IMR-90 (cell line): ENCODE data around the gene CALN1. TPM values are rescaled to one million over a fixed set of nuclear protein-coding genes. Genes with fewer than 3 reads are reported as not detected.
A peak's percentile ranks its signal among the peaks of the same experiment; 100 is the strongest.

Source experiments
- ATAC-seq: fragments of 200-7000 bp; cut with Tn5 transposase; 2 replicates; pipeline ENCODE4 v1.9.1; 2020; ENCODE audit warnings: low read depth, mild to moderate bottlenecking, moderate library complexity
- BruUV-seq: library from RNA; stranded (reverse); fragments of 400-500 nt; replicated peaks from 2 replicates; lab custom pipeline; 2021; lab: Mats Ljungman, UMichigan
- CTCF ChIA-PET: fragments of 300-600 bp; formaldehyde crosslinking; extraction: SDS; loops from one replicate; lab custom pipeline; 2021; ENCODE audit warnings: antibody characterized with exemption; lab: Yijun Ruan, JAX
- POLR2A ChIA-PET: fragments of 300-600 bp; sonication (Branson Sonifier 250); formaldehyde crosslinking; loops from one replicate; lab custom pipeline; 2022; ENCODE audit warnings: antibody characterized with exemption; ENCODE audit not compliant: unreplicated experiment; lab: Charles Lee
- DNase-seq: peaks from one replicate; pipeline ENCODE4 v3.0.0; 2013
- H2AFZ ChIP-seq: replicated peaks from 2 replicates; pipeline ENCODE3; 2013; ENCODE audit warnings: low read length, mild to moderate bottlenecking; ENCODE audit not compliant: poor library complexity
- H2AK5ac ChIP-seq: 2 replicates; pipeline ENCODE4 v1.6.1; 2013; ENCODE audit warnings: low read depth, low read length, inconsistent platforms
- H2AK9ac ChIP-seq: replicated peaks from 2 replicates; pipeline ENCODE3; 2013; ENCODE audit warnings: mild to moderate bottlenecking, low read depth, low read length, moderate library complexity; ENCODE audit not compliant: poor library complexity
- H2BK120ac ChIP-seq: 2 replicates; pipeline ENCODE4 v1.6.1; 2013; ENCODE audit warnings: low read depth, low read length, inconsistent platforms
- H2BK15ac ChIP-seq: 3 replicates; pipeline ENCODE4 v1.6.1; 2013; ENCODE audit warnings: low read depth, low read length, inconsistent platforms
- H2BK20ac ChIP-seq: 2 replicates; pipeline ENCODE4 v1.6.1; 2013; ENCODE audit warnings: low read depth, mild to moderate bottlenecking, inconsistent platforms, low read length, moderate library complexity
- H2BK5ac ChIP-seq: 2 replicates; pipeline ENCODE4 v1.6.1; 2013; ENCODE audit warnings: mild to moderate bottlenecking, low read depth, low read length, inconsistent platforms; ENCODE audit not compliant: poor library complexity, severe bottlenecking
- H3K14ac ChIP-seq: replicated peaks from 2 replicates; pipeline ENCODE4 v1.6.1; 2013; ENCODE audit warnings: low read depth, low read length, inconsistent platforms
- H3K18ac ChIP-seq: 2 replicates; pipeline ENCODE4 v1.6.1; 2013; ENCODE audit warnings: low read depth, low read length, control low read depth
- H3K23ac ChIP-seq: 2 replicates; pipeline ENCODE4 v1.6.1; 2013; ENCODE audit warnings: low read depth, low read length, inconsistent platforms
- H3K27ac ChIP-seq: 2 replicates; pipeline ENCODE4 v1.5.1; 2013; ENCODE audit warnings: mild to moderate bottlenecking, control low read depth, low read length; ENCODE audit not compliant: insufficient read depth
- H3K27me3 ChIP-seq: 2 replicates; pipeline ENCODE4 v1.6.1; 2013; ENCODE audit warnings: low read length; ENCODE audit not compliant: control insufficient read depth, insufficient read depth
- H3K36me3 ChIP-seq: 2 replicates; pipeline ENCODE4 v1.6.1; 2013; ENCODE audit warnings: low read length, mixed read lengths; ENCODE audit not compliant: control insufficient read depth, insufficient read depth
- H3K4ac ChIP-seq: 2 replicates; pipeline ENCODE4 v1.6.1; 2013; ENCODE audit warnings: low read depth, low read length, inconsistent platforms
- H3K4me1 ChIP-seq: 2 replicates; pipeline ENCODE4 v1.6.1; 2013; ENCODE audit warnings: low read length, mixed read lengths; ENCODE audit not compliant: control insufficient read depth, insufficient read depth
- H3K4me2 ChIP-seq: 2 replicates; pipeline ENCODE4 v1.6.1; 2013; ENCODE audit warnings: low read depth, mild to moderate bottlenecking, control low read depth, low read length, moderate library complexity
- H3K4me3 ChIP-seq: 2 replicates; pipeline ENCODE4 v1.5.1; 2013; ENCODE audit warnings: low read depth, mild to moderate bottlenecking, control low read depth, low read length, moderate library complexity; ENCODE audit not compliant: insufficient read depth
- H3K56ac ChIP-seq: 2 replicates; pipeline ENCODE4 v1.6.1; 2013; ENCODE audit warnings: low read length, inconsistent platforms; ENCODE audit not compliant: insufficient read depth; ENCODE audit errors: extremely low read depth
- H3K79me1 ChIP-seq, 2 experiments: 2 replicates each; pipeline ENCODE4 v1.6.1; 2013; ENCODE audit warnings: low read length in 2 of 2, inconsistent platforms in 1 of 2, low read depth in 1 of 2
- H3K9ac ChIP-seq: 2 replicates; pipeline ENCODE4 v1.6.1; 2013; ENCODE audit warnings: low read depth, low read length, control low read depth
- H3K9me1 ChIP-seq: 2 replicates; pipeline ENCODE4 v1.6.1; 2013; ENCODE audit warnings: low read length, inconsistent platforms; ENCODE audit not compliant: insufficient read depth
- H3K9me3 ChIP-seq: 2 replicates; pipeline ENCODE4 v1.6.1; 2013; ENCODE audit warnings: low read length; ENCODE audit not compliant: control insufficient read depth, insufficient read depth
- H4K20me1 ChIP-seq: 2 replicates; pipeline ENCODE4 v1.6.1; 2013; ENCODE audit warnings: low read length, inconsistent platforms; ENCODE audit not compliant: insufficient read depth
- H4K5ac ChIP-seq: 2 replicates; pipeline ENCODE4 v1.6.1; 2013; ENCODE audit warnings: mild to moderate bottlenecking, low read depth, low read length, control low read depth
- H4K8ac ChIP-seq, 2 experiments: 2 replicates each; pipeline ENCODE4 v1.6.1; 2013; ENCODE audit warnings: low read depth in 2 of 2, low read length in 2 of 2, control low read depth in 1 of 2, inconsistent platforms in 1 of 2
- H4K91ac ChIP-seq: 2 replicates; pipeline ENCODE4 v1.6.1; 2013; ENCODE audit warnings: low read depth, low read length, inconsistent platforms; ENCODE audit not compliant: insufficient read depth
- CHD1 ChIP-seq: IDR thresholded peaks from 2 replicates; pipeline ENCODE4 v1.6.1; 2012; ENCODE audit warnings: low read depth, low read length, improper control_type of control experiment
- MAFK ChIP-seq: IDR thresholded peaks from 2 replicates; pipeline ENCODE4 v1.6.1; 2012; ENCODE audit warnings: low read depth, low read length, improper control_type of control experiment
- NFE2L2 ChIP-seq: fragments of 150-350 bp; IDR thresholded peaks from 2 replicates; pipeline ENCODE4 v1.6.1; 2016; ENCODE audit warnings: low read depth, mild to moderate bottlenecking, low read length
- WGBS, 2 experiments: methylation state at CpG; one replicate each; pipeline versions ENCODE4 v1.1.5 to v1.1.7; 2013; ENCODE audit warnings: missing lambda C conversion rate in 2 of 2; ENCODE audit not compliant: insufficient read length in 1 of 2; ENCODE audit errors: extremely low coverage in 2 of 2; 5-methylcytosine and 5-hydroxymethylcytosine counted together
- dilution Hi-C: fragments of 300-500 bp; cut with HindIII; formaldehyde crosslinking; loops from one replicate; pipeline ENCODE4 v1.14.3; 2018; ENCODE audit warnings: low sequenced_read_pairs; ENCODE audit not compliant: unreplicated experiment
- in situ Hi-C: fragments of 300-500 bp; cut with MboI; formaldehyde crosslinking; loops from 3 replicates; pipeline ENCODE4 v1.14.3; 2019; ENCODE audit warnings: low sequenced_read_pairs, inconsistent platforms, mixed read lengths
- intact Hi-C: fragments of 100-400 bp; cut with micrococcal nuclease; formaldehyde crosslinking; loops from 2 replicates; pipeline ENCODE4 v1.10.0; 2022
- polyA plus RNA-seq, 3 experiments: library from polyadenylated mRNA; depleted of rRNA; stranded (reverse); fragments of >200 nt; gene quantifications; 2 replicates each; pipeline ENCODE4 v1.2.3, GENCODE V29; 2012; ENCODE audit warnings: low replicate concordance in 1 of 3
- total RNA-seq: library from RNA; depleted of rRNA; stranded (reverse); fragments of >200 nt; gene quantifications from 2 replicates; pipeline ENCODE4 v1.2.3, GENCODE V29; 2012

Gene CALN1
- total and polyA plus RNA-seq, 2 of the 4 experiments (the other 2 are of a cell fraction) = not detected

DNA sequence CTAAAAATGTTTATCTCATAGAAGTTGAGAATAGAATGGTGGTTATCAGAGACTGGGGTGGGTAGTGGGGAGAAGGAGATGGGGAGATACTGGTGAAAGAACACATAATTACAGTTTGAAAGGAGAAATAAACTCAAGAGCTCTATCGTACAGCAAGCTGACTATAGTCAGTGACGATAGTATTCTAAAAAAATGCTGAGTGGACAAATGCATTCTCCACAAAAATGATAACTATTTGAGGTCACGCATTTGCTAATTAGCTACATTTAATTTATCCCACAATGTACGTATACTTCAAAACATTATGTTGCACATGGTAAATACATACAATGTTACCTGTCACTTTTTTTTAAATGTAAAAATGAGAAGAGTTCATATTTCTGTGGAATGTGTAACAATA lies 507.7 kb downstream of the CALN1 start:
- Histone ChIP-seq H2BK5ac (no peak overlapping the region), H3K9ac (no peak overlapping the region), H3K27me3 (no peaks in the 10 kb centered on the region), H4K91ac (no peak overlapping the region), H3K27ac (no peak overlapping the region), H3K9me1 (no peaks in the 10 kb centered on the region), H3K4me3 (no peak overlapping the region), H3K4me1 (no peaks in the 10 kb centered on the region), H3K36me3 (no peaks in the 10 kb centered on the region), H4K8ac (no peak overlapping the region), H3K14ac (no peak overlapping the region), H2BK120ac (no peak overlapping the region), H3K9me3 (peaks cover 13% of the 10 kb centered on the region), H2AFZ (no peak overlapping the region), H2AK9ac (no peak overlapping the region), H2AK5ac (no peak overlapping the region), H3K4ac (no peak overlapping the region), H3K4me2 (no peak overlapping the region), H4K20me1 (no peaks in the 10 kb centered on the region), H3K56ac (no peak overlapping the region), H4K5ac (no peak overlapping the region), H3K23ac (no peak overlapping the region), H2BK20ac (no peak overlapping the region), H3K18ac (no peak overlapping the region), H3K79me1 (no peaks in the 10 kb centered on the region), H2BK15ac (no peak overlapping the region)
- ChIA-PET POLR2A (no interaction called here), CTCF (no interaction called here)
- WGBS, 2 experiments = no CpG with 5 or more reads among the region's 4 CpGs
- dilution Hi-C loops = no loop called here
- no peak for TF ChIP-seq NFE2L2
- TF ChIP-seq MAFK = peak; percentile 94
- TF ChIP-seq CHD1 = no peak
- intact Hi-C loops = no loop called here
- in situ Hi-C loops = no loop called here
- BruUV-seq = no TSS peak
- ATAC-seq (no peak), DNase-seq (no peak)
